Measurements from ENCODE around the gene TOMM20L. TPM values are rescaled to one million over a fixed set of nuclear protein-coding genes. Genes with fewer than 3 reads are reported as not detected.

The TOMM20L gene
- total and polyA plus RNA-seq, 9 of the 15 experiments (the other 6 are each of a cell fraction or from before 2014, with no cell fraction given) = not detected

GRCh38 chr14:58368956-58369355 lies 26.8 kb upstream of the TOMM20L start:
- H3K79me2 ChIP-seq (ENCODE audit: control insufficient read depth, insufficient read depth, low read length) = no peaks in the 10 kb centered on the region
- ChIA-PET POLR2A (no interaction called here), CTCF (ENCODE audit: low intra/inter-chr PET ratio) (no interaction called here)
- H3K9me3 ChIP-seq (replicated peaks; ENCODE audit: control insufficient read depth, insufficient read depth, low read depth, low read length) = no peaks in the 10 kb centered on the region
- no peak overlapping the region for H3K4me2 ChIP-seq (ENCODE audit: insufficient read depth, low read length)
- no peak for TF ChIP-seq HNRNPUL1 (IDR thresholded peaks at IDR 0.05; ENCODE audit: low read length)
- no peak for TF ChIP-seq CBX2 (IDR thresholded peaks at IDR 0.05; ENCODE audit: insufficient read depth, low read length, poor library complexity, severe bottlenecking)
- TF ChIP-seq HSF4 (CRISPR knock-in tag; IDR thresholded peaks at IDR 0.05; ENCODE audit: borderline replicate concordance) = no peak
- no peak for TF ChIP-seq ZKSCAN1 (IDR thresholded peaks at IDR 0.05; ENCODE audit: low read depth, low read length)
- TF ChIP-seq ARID1B (IDR thresholded peaks at IDR 0.05) = no peak
- no peak for TF ChIP-seq TCF3 (CRISPR knock-in tag; IDR thresholded peaks at IDR 0.05)
- no peak for TF ChIP-seq ZBTB7A (IDR thresholded peaks at IDR 0.05; ENCODE audit: borderline replicate concordance, control insufficient read depth, low read depth, low read length)
- no peak for TF ChIP-seq ATF1 (CRISPR knock-in tag; IDR thresholded peaks at IDR 0.05)
- no peak for TF ChIP-seq ATF1 (tag; IDR thresholded peaks at IDR 0.05)
- TF ChIP-seq ADNP (tag; IDR thresholded peaks at IDR 0.05) = no peak
- TF ChIP-seq ZNF511 (CRISPR knock-in tag; IDR thresholded peaks at IDR 0.05) = no peak
- no peak for TF ChIP-seq MEF2D (tag; conservative IDR thresholded peaks at IDR 0.05; ENCODE audit: low read depth)
- TF ChIP-seq SIN3B (IDR thresholded peaks at IDR 0.05; ENCODE audit: low read depth) = no peak
- TF ChIP-seq SMARCC2 (IDR thresholded peaks at IDR 0.05; ENCODE audit: low read depth) = no peak
- TF ChIP-seq SNAPC5 (CRISPR knock-in tag; IDR thresholded peaks at IDR 0.05) = no peak
- no peak for TF ChIP-seq ETS2 (tag; IDR thresholded peaks at IDR 0.05; ENCODE audit: borderline replicate concordance, poor library complexity, severe bottlenecking)
- H3K27ac ChIP-seq (ENCODE audit: extremely low read depth, low read depth, low read length) = no peak overlapping the region
- no peaks in the 10 kb centered on the region for H3K27me3 ChIP-seq (ENCODE audit: control insufficient read depth in 2 of 2, insufficient read depth in 2 of 2, low read length in 2 of 2)
- FAIRE-seq = no peak
- BruUV-seq (replicated peaks) = no TSS peak
- no peak for DNase-seq (ENCODE audit: extremely low read depth in 1 of 4, low spot score in 3 of 4)
- peaks cover 43% of the 10 kb centered on the region; the same call in 2 of the 3 replicates for H3K36me3 ChIP-seq (ENCODE audit: control insufficient read depth, insufficient read depth, low read length)
- no peaks in the 10 kb centered on the region for H4K20me1 ChIP-seq (replicated peaks; ENCODE audit: control insufficient read depth, insufficient read depth, low read length)
- no peak overlapping the region for H3K9ac ChIP-seq (ENCODE audit: insufficient read depth in 1 of 2, low read depth in 2 of 2, low read length in 2 of 2)
- intact Hi-C loops (cut with micrococcal nuclease) = no loop called here
- no peak overlapping the region for H3K4me3 ChIP-seq
- no peak for ATAC-seq
- WGBS (ENCODE audit: insufficient coverage, low coverage, missing lambda C conversion rate) = 80% methylated on average over 1 of the region's 1 CpG
- H2AFZ ChIP-seq (ENCODE audit: low read depth, low read length) = no peak overlapping the region
- H3K9me1 ChIP-seq (ENCODE audit: control insufficient read depth, insufficient read depth, low read length) = no peaks in the 10 kb centered on the region
- in situ Hi-C loops (cut with MboI) = loop anchor here (25.0 kb wide), 1 partner anchor 257 kb away; no protein-coding TSS in a partner anchor
- no peaks in the 10 kb centered on the region for H3K4me1 ChIP-seq (replicated peaks in 1 of 2; ENCODE audit: control insufficient read depth in 2 of 2, insufficient read depth in 2 of 2, low read length in 2 of 2)
